HepG2 (cell line): ENCODE results near the gene IRF7. TPM values are rescaled to one million over a fixed set of nuclear protein-coding genes. Genes with fewer than 3 reads are reported as not detected.

Source experiments
- ARNT ChIP-seq: fragments of 450-650 bp; IDR thresholded peaks from 2 replicates; pipeline ENCODE4 v1.6.1; 2017
- ASH2L ChIP-seq: fragments of 300-600, 200-600 bp; sonication (generic); IDR thresholded peaks from 2 replicates; pipeline ENCODE4 v1.7.0; 2017; ENCODE audit warnings: low read depth, mild to moderate bottlenecking, moderate library complexity, mixed read lengths, low read length; ENCODE audit not compliant: insufficient read length
- CBX5 ChIP-seq: sonication (generic); formaldehyde crosslinking; IDR thresholded peaks from 2 replicates; pipeline ENCODE4 v1.4.0; 2020; ENCODE audit warnings: missing genetic modification reagents, borderline replicate concordance
- CENPX ChIP-seq: sonication (generic); formaldehyde crosslinking; IDR thresholded peaks from 2 replicates; pipeline ENCODE4 v1.9.0; 2021; ENCODE audit warnings: mild to moderate bottlenecking, missing genetic modification reagents, moderate library complexity
- KLF11 ChIP-seq: IDR thresholded peaks from 2 replicates; pipeline ENCODE4 v1.6.1; 2016; ENCODE audit warnings: missing compliant biosample characterization
- NCOR1 ChIP-seq: fragments of 200-600 bp; sonication (generic); IDR thresholded peaks from 2 replicates; pipeline ENCODE4 v1.7.0; 2017; ENCODE audit warnings: antibody characterized with exemption, low read length, borderline replicate concordance
- PITX1 ChIP-seq: sonication (generic); formaldehyde crosslinking; IDR thresholded peaks from 2 replicates; pipeline ENCODE4 v1.5.1; 2020; ENCODE audit warnings: mild to moderate bottlenecking, missing genetic modification reagents
- ZFX ChIP-seq: sonication (generic); formaldehyde crosslinking; IDR thresholded peaks from 2 replicates; pipeline ENCODE4 v1.4.0; 2020; ENCODE audit warnings: mild to moderate bottlenecking, low read depth, missing genetic modification reagents, moderate library complexity
- ZMAT3 ChIP-seq: sonication (generic); formaldehyde crosslinking; conservative IDR thresholded peaks from 2 replicates; pipeline ENCODE4 v1.7.0; 2021; ENCODE audit warnings: missing genetic modification reagents
- ZNF598 ChIP-seq: sonication (generic); formaldehyde crosslinking; IDR thresholded peaks from 2 replicates; pipeline ENCODE4 v1.5.1; 2020; ENCODE audit warnings: mild to moderate bottlenecking, missing genetic modification reagents, borderline replicate concordance
- ZNF775 ChIP-seq: sonication (generic); formaldehyde crosslinking; IDR thresholded peaks from 2 replicates; pipeline ENCODE4 v1.4.0; 2020; ENCODE audit warnings: missing genetic modification reagents, mild to moderate bottlenecking, moderate library complexity, borderline replicate concordance
- ZZZ3 ChIP-seq: sonication (generic); formaldehyde crosslinking; IDR thresholded peaks from 2 replicates; pipeline ENCODE4 v1.4.0; 2020; ENCODE audit warnings: missing genetic modification reagents, mild to moderate bottlenecking, borderline replicate concordance
- polyA plus RNA-seq, 8 experiments: library from polyadenylated mRNA; depleted of rRNA in 3 of 8; stranded (reverse) in 7 of 8; unstranded in 1 of 8; fragments of >200 nt; fragmentation: Illumina TruSeq in 4 of 8; extraction: Trizol in 4 of 8; gene quantifications; 2 replicates each; pipeline versions ENCODE4 v1.2.1 to v1.2.3, GENCODE V29; 2011 to 2016; ENCODE audit warnings: low read depth in 4 of 8, missing spikeins in 1 of 8, mixed read lengths in 1 of 8; ENCODE audit not compliant: insufficient read depth in 1 of 8
- total RNA-seq, 5 experiments: library from RNA; depleted of rRNA; stranded (reverse); fragments of >200 nt; fragmentation: Illumina TruSeq; extraction: Trizol; gene quantifications; 2 replicates each; pipeline ENCODE4 v1.2.3, GENCODE V29; 2016; ENCODE audit warnings: low read depth in 1 of 5
- TF ChIP-seq, protein P1 (sequence below): IDR thresholded peaks from 2 replicates; pipeline ENCODE4 v1.6.1; 2016; ENCODE audit warnings: control low read depth
- TF ChIP-seq, protein P2 (sequence below): sonication (generic); formaldehyde crosslinking; conservative IDR thresholded peaks from 2 replicates; pipeline ENCODE4 v1.4.0; 2020; ENCODE audit warnings: missing genetic modification reagents
- TF ChIP-seq, protein P3 (sequence below): IDR thresholded peaks from 2 replicates; pipeline ENCODE4 v1.6.1; 2016; ENCODE audit warnings: low read depth, borderline replicate concordance
- TF ChIP-seq, protein P4 (sequence below): sonication (generic); formaldehyde crosslinking; IDR thresholded peaks from 2 replicates; pipeline ENCODE4 v1.4.0; 2020; ENCODE audit warnings: missing genetic modification reagents
- TF ChIP-seq, protein P5 (sequence below): sonication (generic); formaldehyde crosslinking; IDR thresholded peaks from 2 replicates; pipeline ENCODE4 v1.5.0; 2020; ENCODE audit warnings: mild to moderate bottlenecking, missing genetic modification reagents, moderate library complexity
- TF ChIP-seq, protein P6 (sequence below): sonication (generic); formaldehyde crosslinking; IDR thresholded peaks from 2 replicates; pipeline ENCODE4 v1.5.0; 2020; ENCODE audit warnings: missing genetic modification reagents
- TF ChIP-seq, protein P7 (sequence below): sonication (generic); formaldehyde crosslinking; IDR thresholded peaks from 2 replicates; pipeline ENCODE4 v1.4.0; 2020; ENCODE audit warnings: low read depth, missing genetic modification reagents

Gene IRF7
- total and polyA plus RNA-seq, 2 of the 13 experiments (the other 11 are each of a cell fraction or from before 2014, with no cell fraction given), result not detected

DNA sequence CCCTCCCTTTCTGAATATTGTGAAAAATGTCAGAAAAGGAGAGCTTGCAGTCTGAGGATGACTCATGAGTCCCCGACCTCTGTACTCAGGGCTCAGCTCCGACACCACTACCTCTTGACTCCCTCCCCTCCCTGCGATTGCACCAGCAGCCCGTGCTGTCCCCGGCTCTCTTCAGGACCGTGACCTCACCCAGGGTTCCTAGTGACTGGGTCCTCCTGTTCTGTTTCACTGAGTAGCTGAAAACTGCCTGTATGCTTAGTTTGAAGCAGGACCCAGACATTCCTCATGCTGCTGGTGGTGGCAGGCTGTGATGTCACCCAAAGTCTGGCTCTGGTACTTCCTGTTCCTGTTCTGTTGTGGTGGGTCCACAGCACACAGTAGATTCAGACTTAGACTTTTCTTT, 27.8 kb downstream of the IRF7 start (continued):
- TF ChIP-seq, protein P1, sequence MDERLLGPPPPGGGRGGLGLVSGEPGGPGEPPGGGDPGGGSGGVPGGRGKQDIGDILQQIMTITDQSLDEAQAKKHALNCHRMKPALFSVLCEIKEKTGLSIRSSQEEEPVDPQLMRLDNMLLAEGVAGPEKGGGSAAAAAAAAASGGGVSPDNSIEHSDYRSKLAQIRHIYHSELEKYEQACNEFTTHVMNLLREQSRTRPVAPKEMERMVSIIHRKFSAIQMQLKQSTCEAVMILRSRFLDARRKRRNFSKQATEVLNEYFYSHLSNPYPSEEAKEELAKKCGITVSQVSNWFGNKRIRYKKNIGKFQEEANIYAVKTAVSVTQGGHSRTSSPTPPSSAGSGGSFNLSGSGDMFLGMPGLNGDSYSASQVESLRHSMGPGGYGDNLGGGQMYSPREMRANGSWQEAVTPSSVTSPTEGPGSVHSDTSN (CRISPR knock-in tag), result no peak
- TF ChIP-seq, protein P2, sequence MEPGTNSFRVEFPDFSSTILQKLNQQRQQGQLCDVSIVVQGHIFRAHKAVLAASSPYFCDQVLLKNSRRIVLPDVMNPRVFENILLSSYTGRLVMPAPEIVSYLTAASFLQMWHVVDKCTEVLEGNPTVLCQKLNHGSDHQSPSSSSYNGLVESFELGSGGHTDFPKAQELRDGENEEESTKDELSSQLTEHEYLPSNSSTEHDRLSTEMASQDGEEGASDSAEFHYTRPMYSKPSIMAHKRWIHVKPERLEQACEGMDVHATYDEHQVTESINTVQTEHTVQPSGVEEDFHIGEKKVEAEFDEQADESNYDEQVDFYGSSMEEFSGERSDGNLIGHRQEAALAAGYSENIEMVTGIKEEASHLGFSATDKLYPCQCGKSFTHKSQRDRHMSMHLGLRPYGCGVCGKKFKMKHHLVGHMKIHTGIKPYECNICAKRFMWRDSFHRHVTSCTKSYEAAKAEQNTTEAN (CRISPR knock-in tag), result 0 out of 2 replicates have a peak, but pooled peaks have one; percentile 17
- TF ChIP-seq, protein P3, sequence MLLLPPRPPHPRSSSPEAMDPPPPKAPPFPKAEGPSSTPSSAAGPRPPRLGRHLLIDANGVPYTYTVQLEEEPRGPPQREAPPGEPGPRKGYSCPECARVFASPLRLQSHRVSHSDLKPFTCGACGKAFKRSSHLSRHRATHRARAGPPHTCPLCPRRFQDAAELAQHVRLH, result peak; percentile 49; the same call in 1 of the 2 replicates
- TF ChIP-seq, protein P4, sequence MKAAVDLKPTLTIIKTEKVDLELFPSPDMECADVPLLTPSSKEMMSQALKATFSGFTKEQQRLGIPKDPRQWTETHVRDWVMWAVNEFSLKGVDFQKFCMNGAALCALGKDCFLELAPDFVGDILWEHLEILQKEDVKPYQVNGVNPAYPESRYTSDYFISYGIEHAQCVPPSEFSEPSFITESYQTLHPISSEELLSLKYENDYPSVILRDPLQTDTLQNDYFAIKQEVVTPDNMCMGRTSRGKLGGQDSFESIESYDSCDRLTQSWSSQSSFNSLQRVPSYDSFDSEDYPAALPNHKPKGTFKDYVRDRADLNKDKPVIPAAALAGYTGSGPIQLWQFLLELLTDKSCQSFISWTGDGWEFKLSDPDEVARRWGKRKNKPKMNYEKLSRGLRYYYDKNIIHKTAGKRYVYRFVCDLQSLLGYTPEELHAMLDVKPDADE (CRISPR knock-in tag), result no peak
- TF ChIP-seq ASH2L, result no peak
- peak; percentile 87; the same call in 1 of the 2 replicates for TF ChIP-seq CBX5
- no peak for TF ChIP-seq ARNT
- peak; percentile 79; the same call in 1 of the 2 replicates for TF ChIP-seq ZMAT3
- peak; percentile 69 for TF ChIP-seq PITX1
- TF ChIP-seq, protein P5, sequence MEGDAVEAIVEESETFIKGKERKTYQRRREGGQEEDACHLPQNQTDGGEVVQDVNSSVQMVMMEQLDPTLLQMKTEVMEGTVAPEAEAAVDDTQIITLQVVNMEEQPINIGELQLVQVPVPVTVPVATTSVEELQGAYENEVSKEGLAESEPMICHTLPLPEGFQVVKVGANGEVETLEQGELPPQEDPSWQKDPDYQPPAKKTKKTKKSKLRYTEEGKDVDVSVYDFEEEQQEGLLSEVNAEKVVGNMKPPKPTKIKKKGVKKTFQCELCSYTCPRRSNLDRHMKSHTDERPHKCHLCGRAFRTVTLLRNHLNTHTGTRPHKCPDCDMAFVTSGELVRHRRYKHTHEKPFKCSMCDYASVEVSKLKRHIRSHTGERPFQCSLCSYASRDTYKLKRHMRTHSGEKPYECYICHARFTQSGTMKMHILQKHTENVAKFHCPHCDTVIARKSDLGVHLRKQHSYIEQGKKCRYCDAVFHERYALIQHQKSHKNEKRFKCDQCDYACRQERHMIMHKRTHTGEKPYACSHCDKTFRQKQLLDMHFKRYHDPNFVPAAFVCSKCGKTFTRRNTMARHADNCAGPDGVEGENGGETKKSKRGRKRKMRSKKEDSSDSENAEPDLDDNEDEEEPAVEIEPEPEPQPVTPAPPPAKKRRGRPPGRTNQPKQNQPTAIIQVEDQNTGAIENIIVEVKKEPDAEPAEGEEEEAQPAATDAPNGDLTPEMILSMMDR (CRISPR knock-in tag), result no peak; the same call in 1 of the 2 replicates
- TF ChIP-seq CENPX (CRISPR knock-in tag), result no peak
- TF ChIP-seq, protein P6, sequence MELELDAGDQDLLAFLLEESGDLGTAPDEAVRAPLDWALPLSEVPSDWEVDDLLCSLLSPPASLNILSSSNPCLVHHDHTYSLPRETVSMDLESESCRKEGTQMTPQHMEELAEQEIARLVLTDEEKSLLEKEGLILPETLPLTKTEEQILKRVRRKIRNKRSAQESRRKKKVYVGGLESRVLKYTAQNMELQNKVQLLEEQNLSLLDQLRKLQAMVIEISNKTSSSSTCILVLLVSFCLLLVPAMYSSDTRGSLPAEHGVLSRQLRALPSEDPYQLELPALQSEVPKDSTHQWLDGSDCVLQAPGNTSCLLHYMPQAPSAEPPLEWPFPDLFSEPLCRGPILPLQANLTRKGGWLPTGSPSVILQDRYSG (CRISPR knock-in tag), result no peak
- TF ChIP-seq ZZZ3 (CRISPR knock-in tag), result no peak
- 0 out of 2 replicates have a peak, but pooled peaks have one; percentile 29 for TF ChIP-seq ZFX
- peak; percentile 66; the same call in 1 of the 2 replicates for TF ChIP-seq NCOR1
- TF ChIP-seq ZNF598 (CRISPR knock-in tag), result peak; percentile 38; the same call in 1 of the 2 replicates
- no peak for TF ChIP-seq KLF11 (CRISPR knock-in tag)
- TF ChIP-seq, protein P7, sequence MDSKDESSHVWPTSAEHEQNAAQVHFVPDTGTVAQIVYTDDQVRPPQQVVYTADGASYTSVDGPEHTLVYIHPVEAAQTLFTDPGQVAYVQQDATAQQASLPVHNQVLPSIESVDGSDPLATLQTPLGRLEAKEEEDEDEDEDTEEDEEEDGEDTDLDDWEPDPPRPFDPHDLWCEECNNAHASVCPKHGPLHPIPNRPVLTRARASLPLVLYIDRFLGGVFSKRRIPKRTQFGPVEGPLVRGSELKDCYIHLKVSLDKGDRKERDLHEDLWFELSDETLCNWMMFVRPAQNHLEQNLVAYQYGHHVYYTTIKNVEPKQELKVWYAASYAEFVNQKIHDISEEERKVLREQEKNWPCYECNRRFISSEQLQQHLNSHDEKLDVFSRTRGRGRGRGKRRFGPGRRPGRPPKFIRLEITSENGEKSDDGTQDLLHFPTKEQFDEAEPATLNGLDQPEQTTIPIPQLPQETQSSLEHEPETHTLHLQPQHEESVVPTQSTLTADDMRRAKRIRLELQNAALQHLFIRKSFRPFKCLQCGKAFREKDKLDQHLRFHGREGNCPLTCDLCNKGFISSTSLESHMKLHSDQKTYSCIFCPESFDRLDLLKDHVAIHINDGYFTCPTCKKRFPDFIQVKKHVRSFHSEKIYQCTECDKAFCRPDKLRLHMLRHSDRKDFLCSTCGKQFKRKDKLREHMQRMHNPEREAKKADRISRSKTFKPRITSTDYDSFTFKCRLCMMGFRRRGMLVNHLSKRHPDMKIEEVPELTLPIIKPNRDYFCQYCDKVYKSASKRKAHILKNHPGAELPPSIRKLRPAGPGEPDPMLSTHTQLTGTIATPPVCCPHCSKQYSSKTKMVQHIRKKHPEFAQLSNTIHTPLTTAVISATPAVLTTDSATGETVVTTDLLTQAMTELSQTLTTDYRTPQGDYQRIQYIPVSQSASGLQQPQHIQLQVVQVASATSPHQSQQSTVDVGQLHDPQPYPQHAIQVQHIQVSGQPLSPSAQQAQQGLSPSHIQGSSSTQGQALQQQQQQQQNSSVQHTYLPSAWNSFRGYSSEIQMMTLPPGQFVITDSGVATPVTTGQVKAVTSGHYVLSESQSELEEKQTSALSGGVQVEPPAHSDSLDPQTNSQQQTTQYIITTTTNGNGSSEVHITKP (CRISPR knock-in tag), result peak; percentile 94
- TF ChIP-seq ZNF775 (CRISPR knock-in tag), result no peak
